GM21390 (cell line): Measurements from ENCODE around the gene MOB1B.
"Not testable (repeated sequence)": the region's sequence is repeated elsewhere in the genome, so short reads cannot be mapped to it uniquely, and the experiment has no call there.

Experiments used
- ATAC-seq: cut with Tn5 transposase; IDR thresholded peaks from one replicate; pipeline ENCODE4 v1.9.1; 2021; ENCODE audit not compliant: unreplicated experiment

MOB1B gene

DNA sequence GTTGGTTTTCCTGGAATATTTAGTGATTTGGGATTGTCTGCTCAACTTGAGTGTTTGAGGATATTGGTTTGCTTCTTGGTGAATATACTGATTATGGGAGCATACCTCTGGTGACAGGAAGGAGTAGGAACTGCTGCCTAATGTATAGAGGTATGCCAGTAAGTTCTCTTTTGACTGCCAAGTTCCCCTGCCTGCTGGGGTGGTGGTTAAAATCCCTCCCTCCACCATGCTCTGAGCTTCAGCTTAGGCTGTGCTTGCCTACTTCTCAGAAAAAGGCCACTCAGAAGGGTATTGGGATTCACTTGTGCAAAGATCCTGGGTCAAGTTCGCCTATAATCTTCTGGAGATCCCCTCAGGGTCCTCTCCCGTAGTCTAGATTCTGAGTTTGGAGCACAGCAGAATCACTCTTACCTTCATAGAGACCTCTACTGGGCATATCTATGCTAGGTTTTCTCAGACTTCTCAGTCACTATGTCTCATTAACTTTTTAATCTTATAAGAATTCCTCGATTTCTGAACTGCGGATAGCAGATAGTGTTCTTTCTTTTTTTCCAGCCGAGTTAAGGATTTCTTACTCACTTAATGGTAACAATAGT is 46.6 kb downstream of the MOB1B start:
- no peak for ATAC-seq

DNA sequence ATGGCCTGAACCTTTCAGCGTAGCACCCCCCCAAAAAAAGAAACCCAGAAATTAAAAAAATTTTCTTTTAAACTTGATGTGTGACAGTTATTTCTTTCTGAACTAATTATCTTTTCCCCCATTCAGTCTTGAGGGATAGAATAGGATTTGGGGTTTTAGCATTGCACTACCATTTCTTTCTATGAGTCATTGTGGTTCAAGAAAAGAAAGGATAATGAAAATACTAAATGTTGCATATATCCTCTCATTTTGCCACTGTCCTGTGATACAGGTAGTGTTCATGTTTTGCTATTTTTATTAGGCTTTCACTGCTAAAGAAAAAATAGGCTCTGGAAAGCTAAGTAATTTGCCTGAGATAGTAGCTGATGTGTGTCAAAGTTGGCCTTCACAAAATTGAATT is 51.9 kb downstream of the MOB1B start:
- ATAC-seq: peak; percentile 55

DNA sequence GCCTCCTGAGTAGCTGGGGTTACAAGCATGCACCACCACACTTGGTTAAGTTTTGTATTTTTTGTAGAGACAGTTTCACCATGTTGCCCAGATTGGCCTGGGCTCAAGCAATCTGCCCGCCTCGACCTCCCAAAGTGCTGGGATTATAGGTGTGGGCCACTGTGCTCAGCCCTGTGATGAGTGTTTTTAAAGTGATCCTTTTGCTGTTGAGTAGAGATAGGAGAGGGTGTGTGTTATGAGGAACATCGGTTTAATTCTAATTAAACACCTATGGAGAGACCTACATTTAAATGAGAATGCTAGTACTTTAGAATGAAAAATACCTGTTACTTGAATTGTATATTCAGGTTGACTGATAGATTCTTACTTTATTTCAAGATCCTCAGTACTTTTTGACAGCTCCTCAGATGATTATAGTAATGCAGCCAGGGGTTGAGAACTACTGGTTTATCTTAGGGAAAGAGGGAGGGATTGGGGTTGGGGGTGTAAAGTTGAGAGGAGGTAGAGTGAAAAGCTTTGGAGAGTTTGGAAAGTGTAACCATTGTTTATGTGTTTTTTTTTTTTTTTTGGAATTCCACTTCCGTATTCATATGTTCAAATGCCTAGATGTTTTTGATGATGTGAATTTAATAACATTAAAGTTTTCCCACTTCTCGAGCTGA is 54.5 kb downstream of the MOB1B start:
- ATAC-seq: no peak

DNA sequence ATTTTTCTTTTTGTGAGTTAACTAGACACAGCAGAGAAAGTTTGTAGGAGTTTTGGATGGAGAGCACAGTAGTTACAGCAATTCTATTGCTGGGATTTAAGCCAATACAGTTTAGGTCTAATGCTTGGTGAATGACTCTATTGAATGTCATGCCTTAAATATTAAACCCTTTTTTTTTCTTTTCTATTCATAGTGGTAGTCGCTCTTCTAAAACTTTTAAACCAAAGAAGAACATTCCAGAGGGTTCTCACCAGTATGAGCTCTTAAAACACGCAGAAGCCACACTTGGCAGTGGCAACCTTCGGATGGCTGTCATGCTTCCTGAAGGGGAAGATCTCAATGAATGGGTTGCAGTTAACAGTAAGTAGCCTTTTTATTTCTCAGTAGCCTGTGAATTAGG is 56.5 kb downstream of the MOB1B start:
- ATAC-seq: no peak

DNA sequence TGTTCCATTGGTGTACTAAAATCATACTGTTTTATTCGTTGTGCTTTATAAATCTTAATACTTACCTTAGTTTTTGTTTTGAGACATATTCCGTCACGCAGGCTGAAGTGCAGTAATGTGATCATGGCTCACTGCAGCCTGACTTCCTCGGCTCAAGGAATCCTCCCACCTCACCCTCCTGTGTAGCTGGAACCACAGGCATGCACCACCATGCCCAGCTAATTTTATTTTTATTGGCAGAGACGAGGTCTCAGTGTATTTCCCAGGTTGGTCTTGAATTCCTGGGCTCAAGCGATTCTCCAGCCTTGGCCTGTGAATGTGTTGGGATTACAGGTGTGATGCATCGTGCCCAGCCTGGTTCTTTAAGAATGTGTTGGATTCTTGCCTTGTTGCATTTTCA is 66.9 kb downstream of the MOB1B start:
- ATAC-seq: no peak

DNA sequence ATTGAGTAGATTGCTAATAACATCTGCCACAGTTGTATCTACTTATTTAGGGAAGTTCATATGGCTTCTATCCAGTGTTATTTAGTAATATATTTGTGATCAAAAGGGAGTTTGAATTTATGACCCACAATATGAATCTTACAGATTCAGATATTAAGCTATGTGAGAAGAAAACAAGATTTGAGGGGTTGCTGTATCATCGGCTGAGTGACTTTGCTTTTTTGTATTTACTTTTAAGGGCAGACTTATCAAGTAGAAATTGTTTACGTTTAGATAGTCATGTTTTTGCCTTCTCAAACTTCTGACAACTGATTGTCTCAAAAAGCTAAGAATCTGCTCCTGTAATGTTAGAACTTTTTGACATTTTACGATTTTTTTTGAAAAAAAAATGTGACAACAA is 74.1 kb downstream of the MOB1B start:
- no peak for ATAC-seq

DNA sequence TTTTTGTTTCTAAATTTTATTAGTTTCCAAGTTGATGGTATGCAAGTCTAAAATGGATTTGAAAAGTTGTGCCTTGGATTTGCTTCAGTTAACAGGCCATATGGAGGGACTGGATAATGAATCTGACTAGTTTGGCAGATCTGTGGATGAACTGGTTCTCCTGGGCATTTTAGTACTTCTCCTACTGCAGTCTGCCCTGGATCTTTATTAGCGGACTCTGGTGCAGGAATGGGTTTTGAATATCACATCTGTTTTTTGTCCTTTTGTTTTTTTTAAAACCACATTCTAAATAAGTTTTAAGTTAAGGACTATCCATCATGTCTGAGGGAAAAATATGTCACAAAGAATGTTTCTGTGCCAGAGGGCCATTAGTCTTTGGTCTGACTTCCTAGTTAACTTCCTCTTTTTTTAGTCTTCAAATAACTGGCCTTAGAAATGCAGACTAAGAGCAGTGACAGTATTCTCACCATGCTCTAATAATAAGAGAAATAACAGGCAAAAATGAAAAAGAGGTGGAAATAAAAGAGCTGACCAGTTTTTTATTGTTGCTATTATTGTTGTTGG is 77.4 kb downstream of the MOB1B start:
- no peak for ATAC-seq

DNA sequence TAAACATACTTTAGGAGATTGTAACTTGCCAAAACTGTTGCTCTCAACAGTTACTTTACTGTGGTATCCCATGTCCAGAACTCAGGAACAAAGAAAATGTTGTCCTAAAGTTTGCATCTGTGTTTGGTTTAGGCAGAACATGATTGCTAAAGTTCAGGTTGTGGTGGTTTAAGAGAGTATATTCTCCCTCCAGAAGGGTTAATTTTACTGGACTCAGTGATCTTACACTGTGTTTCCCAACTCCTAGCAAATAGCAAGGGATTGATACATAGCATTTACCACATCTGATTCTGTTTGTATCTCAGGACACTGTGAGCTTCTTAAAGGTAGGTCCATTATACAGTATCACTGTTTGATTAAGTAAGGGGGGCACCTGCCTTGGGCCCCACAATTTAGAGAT is 78.0 kb downstream of the MOB1B start:
- ATAC-seq: no peak

DNA sequence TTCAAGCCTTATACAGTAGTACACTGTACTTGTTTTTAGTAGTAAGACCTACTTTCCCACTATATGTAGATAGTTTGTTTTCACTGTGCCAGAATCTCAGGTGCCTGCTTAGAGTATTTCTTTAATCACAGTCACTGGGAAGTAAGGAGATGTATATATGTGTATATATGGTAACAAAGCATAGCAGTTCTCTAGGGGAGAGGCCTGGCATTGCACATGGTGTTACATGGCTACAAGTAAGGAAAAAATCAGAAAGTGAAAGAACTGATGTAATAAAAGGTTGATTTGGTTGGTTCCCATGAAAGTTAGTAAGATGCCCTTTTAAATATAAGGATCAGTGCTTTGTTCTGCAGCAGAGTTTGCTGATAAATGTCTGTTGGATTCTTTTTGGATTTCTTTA is 81.9 kb downstream of the MOB1B start:
- ATAC-seq: no peak

DNA sequence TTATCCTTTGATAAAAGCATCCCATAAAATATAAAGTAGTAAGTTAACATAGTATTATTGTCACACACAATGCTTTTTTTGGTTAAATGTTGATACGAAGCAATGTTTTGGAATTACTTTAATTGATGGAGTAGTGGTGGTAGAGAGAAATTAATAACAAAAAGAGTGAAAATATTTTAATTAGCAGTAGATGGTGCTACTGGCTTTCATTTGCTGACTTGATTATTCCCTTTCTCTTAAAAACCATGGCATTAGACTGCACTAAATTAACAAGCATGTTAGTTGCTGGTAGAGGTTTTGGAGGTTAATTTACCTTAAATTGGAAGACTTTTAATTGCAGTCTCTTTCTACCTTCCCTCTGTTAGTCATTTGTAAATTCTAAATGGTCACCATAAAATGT is 82.4 kb downstream of the MOB1B start:
- no peak for ATAC-seq

DNA sequence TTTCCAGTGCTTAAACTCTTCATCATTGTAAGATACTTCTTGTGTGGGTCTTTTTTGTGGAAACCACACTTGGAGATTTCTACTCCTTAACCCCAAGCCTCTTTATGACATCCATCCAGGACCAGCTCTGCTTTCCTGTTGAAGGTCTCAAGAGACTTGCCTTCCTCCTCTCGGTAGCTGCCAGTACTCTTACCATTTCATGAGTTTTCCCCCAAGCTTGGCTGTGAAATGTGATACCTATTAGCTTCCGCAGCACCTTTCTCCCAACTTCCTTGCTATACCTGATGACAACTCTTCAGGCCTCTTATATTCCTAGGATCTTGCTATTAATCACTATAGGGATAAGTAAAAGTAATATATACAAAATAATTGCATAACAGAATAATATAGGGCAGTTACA is 89.4 kb downstream of the MOB1B start:
- ATAC-seq: no peak

DNA sequence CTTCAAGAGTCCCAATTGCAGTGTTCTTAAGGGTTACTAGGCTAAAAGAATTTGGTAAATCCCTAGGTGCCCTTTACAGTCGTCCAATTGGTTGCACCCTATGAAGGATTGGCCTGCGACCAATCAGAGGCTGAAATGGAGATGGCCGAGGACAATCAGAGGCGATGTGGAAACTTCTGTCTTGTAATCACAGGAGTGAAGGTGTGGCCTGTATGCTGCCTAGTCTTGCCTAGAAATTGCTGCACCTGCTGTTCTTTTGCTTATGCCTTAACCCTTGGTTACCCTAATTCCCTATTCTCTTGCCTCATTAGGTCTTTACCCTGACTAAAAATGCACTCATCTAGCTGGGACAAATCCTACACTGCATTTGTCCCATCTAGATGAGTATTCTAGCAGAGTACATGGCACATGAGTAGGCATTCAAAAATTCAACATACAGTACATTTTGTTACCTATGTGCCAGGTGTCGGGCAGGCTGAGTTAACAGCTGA is 90.3 kb downstream of the MOB1B start:
- no peak for ATAC-seq

DNA sequence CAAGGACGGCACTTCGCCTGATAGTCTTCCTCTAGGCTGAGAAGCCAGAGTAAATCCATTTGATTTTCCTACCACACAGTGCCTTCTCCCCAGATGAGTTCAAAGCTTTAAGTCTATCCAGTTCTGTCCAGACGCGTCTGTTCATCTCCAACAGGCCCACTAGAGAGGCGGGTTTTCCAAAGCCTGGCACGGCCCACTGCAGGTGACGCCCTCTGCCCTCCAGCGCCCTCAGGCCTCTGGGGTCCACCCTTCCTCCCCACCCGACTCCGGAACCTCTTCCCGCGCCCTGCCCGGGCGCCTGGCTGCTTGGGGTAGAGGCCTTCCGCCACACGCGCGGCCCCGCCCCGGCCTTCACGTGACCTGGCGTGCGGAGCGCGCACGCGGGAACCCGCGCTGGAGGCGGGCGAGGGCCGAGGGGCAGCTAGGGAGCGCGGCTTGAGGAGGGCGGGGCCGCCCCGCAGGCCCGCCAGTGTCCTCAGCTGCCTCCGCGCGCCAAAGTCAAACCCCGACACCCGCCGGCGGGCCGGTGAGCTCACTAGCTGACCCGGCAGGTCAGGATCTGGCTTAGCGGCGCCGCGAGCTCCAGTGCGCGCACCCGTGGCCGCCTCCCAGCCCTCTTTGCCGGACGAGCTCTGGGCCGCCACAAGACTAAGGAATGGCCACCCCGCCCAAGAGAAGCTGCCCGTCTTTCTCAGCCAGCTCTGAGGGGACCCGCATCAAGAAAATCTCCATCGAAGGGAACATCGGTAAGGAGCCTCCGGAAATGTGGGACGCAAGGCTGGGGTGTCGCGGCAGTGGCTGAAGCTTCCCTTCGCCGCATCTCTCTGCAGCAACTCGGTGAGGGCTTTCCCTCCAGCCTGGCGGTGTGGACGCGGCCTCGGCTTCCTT is 91.3 kb downstream of the MOB1B start, which contains the start of gene DCK:
DCK (plus strand) TSS at position 469 of the 888 bp plus-strand sequence; CDS start at position 656, 187 bp downstream.
- peak; percentile 80 for ATAC-seq

DNA sequence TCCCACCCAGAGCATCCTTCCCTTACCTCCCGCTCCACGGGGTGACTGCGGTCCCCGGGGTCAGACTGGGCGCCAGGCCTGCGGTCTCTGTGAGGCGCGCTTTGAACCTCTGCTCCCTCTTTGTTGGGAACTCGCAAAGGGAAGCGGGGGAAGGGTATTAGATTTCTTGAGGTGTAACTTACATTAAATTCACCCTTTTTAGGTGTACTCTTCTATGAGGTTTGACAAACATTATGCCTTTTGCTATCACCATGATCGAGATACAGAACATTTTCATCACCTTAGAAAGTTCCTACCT is 91.8 kb downstream of the MOB1B start:
- ATAC-seq: no peak

DNA sequence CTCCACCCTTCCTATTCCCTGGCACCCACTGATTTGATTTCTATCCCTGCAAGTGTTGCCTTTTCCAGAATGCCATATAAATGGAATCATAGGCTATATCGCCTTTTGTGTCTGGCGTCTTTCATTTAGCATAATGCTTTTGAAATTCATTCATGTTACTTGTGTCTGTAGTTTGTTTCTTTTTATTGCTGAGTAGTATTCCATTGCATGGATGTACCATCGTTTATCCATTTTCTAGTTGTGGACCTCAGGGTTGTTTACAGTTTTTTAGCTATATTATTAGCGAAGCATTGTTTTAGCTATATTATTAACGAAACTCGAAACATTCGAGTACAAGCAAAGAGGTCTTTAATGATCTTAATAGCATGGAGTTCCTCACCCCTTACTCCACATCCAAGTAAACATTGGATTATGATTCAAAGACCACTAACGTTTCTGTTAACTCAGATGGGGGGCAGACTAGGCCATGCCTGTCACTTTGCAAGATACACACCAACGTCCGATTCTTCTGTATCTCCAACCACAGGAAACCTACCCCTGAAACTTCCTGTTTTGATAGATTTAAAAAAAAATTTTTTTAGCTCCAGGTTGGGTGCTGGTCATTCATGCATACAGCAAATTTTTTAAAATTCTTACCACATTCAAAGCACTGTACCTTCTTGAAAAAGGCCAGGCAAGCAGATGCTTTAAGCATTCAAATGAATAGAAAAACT is 92.4 kb downstream of the MOB1B start:
- ATAC-seq: peak; percentile 44

DNA sequence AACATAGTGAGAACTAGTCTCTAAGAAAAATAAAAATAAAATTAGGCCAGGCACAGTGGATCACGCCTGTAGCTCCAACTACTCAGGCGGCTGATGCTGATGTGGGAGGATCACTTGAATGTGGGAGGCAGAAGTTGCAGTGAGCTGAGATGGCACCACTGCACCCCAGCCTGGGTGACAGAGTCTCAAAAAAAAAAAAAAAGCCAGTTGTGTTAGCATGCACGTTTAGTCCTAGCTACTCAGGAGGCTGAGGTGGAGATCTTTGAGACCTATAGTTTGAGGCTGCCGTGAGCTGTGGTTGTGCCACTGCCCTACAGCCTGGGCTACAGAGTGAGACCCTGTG is 93.8 kb downstream of the MOB1B start:
- ATAC-seq: no peak

DNA sequence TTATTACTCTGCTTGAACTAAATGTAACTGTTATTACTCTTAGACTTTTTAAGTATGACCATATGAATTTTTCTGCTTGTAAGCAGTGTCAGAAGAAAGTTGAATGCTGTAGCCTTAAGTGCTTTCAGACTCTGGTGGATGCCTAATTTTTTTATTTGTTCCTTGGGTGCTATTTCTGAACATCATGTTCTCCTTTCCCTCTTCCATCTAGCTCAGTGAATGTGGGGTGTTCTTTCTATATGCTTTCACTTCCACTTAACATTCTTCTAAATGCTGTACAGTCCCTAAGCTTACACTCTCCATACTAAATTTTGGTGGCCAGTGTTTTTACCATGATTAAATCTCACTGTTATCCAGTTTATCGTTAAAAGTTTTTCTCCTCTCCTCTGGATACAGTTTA is 94.9 kb downstream of the MOB1B start:
- ATAC-seq: no peak

DNA sequence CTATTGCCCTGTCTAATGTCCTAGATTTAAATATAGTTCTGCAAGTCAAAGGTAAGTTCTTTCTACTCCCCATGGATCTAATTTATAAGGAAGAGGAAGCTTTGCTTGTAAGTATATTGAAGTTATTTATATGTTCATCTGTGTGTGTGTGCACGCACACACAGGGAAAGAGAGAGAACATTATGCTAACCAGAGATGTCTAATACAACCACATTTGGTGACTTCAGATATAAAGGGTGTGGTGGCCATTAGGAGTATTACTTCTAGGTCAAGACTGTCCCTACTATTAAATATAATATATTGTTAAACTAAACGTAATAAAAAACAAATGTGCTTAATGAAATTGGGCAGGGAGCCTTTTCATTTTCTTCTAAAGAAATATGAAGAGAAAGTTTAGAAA is 95.4 kb downstream of the MOB1B start:
- ATAC-seq: no peak

DNA sequence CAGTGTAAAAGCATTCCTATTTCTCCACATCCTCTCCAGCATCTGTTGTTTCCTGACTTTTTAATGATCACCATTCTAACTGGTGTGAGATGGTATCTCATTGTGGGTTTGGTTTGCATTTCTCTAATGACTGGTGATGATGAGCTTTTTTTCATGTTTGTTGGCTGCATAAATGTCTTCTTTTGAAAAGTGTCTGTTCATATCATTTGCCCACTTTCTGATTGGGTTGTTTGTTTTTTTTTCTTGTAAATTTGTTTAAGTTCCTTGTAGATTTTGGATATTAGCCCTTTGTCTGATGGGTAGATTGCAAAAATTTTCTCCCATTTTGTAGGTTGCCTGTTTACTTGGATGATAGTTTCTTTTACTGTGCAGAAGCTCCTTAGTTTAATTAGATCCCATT is 97.5 kb downstream of the MOB1B start:
- not testable (repeated sequence) for ATAC-seq

DNA sequence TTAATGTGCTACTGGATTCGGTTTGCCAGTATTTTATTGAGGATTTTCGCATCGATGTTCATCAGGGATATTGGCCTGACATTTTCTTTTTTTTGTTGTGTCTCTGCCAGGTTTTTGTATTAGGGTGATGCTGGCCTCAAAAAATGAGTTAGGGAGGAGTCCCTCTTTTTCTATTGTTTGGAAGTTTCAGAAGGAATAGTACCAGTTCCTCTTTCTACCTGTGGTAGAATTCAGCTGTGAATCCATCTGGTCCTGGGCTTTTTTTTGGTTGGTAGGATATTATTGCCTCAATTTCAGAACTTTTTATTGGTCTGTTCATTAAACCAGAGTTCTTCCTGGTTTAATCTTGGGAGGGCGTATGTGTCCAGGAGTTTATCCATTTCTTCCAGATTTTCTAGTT is 99.2 kb downstream of the MOB1B start:
- ATAC-seq: not testable (repeated sequence)

DNA sequence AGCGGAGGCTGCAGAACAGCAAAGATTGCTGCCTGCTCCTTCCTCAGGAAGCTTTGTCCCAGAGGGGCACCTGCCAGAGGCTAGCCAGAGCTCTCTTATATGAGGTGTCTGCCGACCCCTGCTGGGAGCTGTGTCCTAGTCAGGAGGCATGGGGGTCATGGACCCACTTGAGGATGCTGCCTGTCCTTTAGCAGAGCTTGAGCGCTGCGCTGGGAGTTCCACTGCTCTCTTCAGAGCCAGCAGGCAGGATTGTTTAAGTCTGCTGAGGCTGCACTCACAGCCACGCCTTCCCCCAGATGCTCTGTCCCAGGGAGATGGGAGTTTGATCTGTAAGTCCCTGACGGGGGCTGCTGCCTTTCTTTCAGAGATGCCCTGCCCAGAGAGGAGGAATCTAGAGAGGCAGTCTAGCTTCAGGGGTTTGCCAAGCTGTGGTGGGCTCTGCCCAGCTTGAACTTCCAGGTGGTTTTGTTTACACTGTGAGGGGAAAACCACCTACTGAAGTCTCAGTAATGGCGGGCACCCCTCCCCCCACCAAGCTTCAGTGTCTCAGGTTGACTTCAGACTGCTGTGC is 102.2 kb downstream of the MOB1B start:
- no peak for ATAC-seq
